ENCODE results near the gene SULF2. TPM values are rescaled to one million over a fixed set of nuclear protein-coding genes. Genes with fewer than 3 reads are reported as not detected.
"Not testable (repeated sequence)": the region's sequence is repeated elsewhere in the genome, so short reads cannot be mapped to it uniquely, and the experiment has no call there.

Gene SULF2
- total and polyA plus RNA-seq, 2 of the 4 experiments (the other 2 are of a cell fraction) = 0.54 to 0.77 TPM

DNA sequence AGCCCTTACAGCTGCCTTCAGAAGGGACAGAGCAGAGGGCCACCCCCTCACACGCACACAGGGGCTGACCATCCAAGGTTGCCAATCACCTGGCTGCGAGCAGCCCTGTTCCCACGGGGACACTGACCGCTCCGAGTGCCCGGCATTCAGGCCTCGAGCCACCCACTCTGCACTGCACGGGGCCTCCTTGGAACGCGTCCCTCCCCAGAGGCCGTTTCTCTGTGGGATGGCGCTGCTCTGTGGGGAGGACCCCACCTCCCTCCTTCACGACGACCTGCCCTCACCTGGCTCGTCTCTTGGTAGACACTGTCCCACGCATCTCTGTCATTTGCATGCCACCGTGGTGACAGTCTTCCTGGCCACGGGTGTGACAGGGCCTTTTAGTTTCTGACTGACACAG is 40.7 kb upstream of the SULF2 start:
- intact Hi-C loops (cut with micrococcal nuclease); H2BK15ac ChIP-seq (ENCODE audit: low read depth, low read length); CTCF ChIA-PET; H2AK9ac ChIP-seq (replicated peaks; ENCODE audit: low read depth, low read length, poor library complexity); H3K4me3 ChIP-seq (ENCODE audit: insufficient read depth, low read depth, low read length); H3K4me1 ChIP-seq (ENCODE audit: control insufficient read depth, insufficient read depth, low read length); H3K23ac ChIP-seq (ENCODE audit: low read depth, low read length); H3K4ac ChIP-seq (ENCODE audit: low read depth, low read length); H2BK20ac ChIP-seq (ENCODE audit: low read depth, low read length); H3K9ac ChIP-seq (ENCODE audit: low read depth, low read length); H3K79me1 ChIP-seq (ENCODE audit: low read depth in 1 of 2, low read length in 2 of 2); POLR2A ChIA-PET (ENCODE audit: unreplicated experiment); dilution Hi-C loops (cut with HindIII; ENCODE audit: low sequenced_read_pairs, unreplicated experiment); H4K5ac ChIP-seq (ENCODE audit: low read depth, low read length); H3K18ac ChIP-seq (ENCODE audit: low read depth, low read length); in situ Hi-C loops (cut with MboI; ENCODE audit: low sequenced_read_pairs); H4K8ac ChIP-seq (ENCODE audit: low read depth in 2 of 2, low read length in 2 of 2); H3K9me3 ChIP-seq (ENCODE audit: control insufficient read depth, insufficient read depth, low read length); H3K27ac ChIP-seq (ENCODE audit: insufficient read depth, low read length); BruUV-seq (replicated peaks); H4K20me1 ChIP-seq (ENCODE audit: insufficient read depth, low read length); H3K9me1 ChIP-seq (ENCODE audit: insufficient read depth, low read length); ATAC-seq (ENCODE audit: low read depth); H2AFZ ChIP-seq (replicated peaks; ENCODE audit: low read length, poor library complexity); H2AK5ac ChIP-seq (ENCODE audit: low read depth, low read length); H2BK5ac ChIP-seq (ENCODE audit: low read depth, low read length, poor library complexity, severe bottlenecking); H3K14ac ChIP-seq (replicated peaks; ENCODE audit: low read depth, low read length); DNase-seq; H3K56ac ChIP-seq (ENCODE audit: extremely low read depth, insufficient read depth, low read length); H3K36me3 ChIP-seq (ENCODE audit: control insufficient read depth, insufficient read depth, low read length); H4K91ac ChIP-seq (ENCODE audit: insufficient read depth, low read depth, low read length); H3K27me3 ChIP-seq (ENCODE audit: control insufficient read depth, insufficient read depth, low read length); H3K4me2 ChIP-seq (ENCODE audit: low read depth, low read length); H2BK120ac ChIP-seq (ENCODE audit: low read depth, low read length): not testable (repeated sequence)
- no CpG with 5 or more reads among the region's 18 CpGs for WGBS, 2 experiments (ENCODE audit: extremely low coverage in 2 of 2, insufficient read length in 1 of 2)

Data from IMR-90 (cell line).